Left colon (tissue), 2 donors: Measurements from ENCODE around the gene CD3G. TPM values are rescaled to one million over a fixed set of nuclear protein-coding genes. Genes with fewer than 3 reads are reported as not detected.

Experiments
- total RNA-seq, 2 donors: library from RNA; stranded (reverse); fragmentation: NEBNext Ultra II Directional; extraction: Animal tissue kit (Norgen Biotek cat#: 25700); gene quantifications; one replicate each; pipeline ENCODE4 v1.2.1, GENCODE V29; 2021
- donor health status: DM: no; HTN: no; CAD: no.
- donor health status: DM: yes; HTN: yes; CAD: no.

The CD3G gene
- total RNA-seq, 2 donors from 2014 or later, result 1.6 to 1.9 TPM

Other genes with a start within 250 kb of the CD3G start
- gene SCN4B, start 191.5 kb upstream of the CD3G start, total RNA-seq, result 1 to 10 TPM in 1 of 2 donors, under 1 TPM in 1; 0.67 to 1.6 TPM
- under 1 TPM; 0.06 to 0.47 TPM for gene SCN2B, start 167.7 kb upstream of the CD3G start, total RNA-seq
- gene JAML, start 119.3 kb upstream of the CD3G start, total RNA-seq, result 1 to 10 TPM; 4.9 to 6.7 TPM
- gene MPZL3, start 92.0 kb upstream of the CD3G start, total RNA-seq, result 10 to 100 TPM in 1 of 2 donors, 1 to 10 TPM in 1; 6.3 to 12.8 TPM
- 10 to 100 TPM; 62.1 to 84.7 TPM for gene MPZL2, start 80.0 kb upstream of the CD3G start, total RNA-seq
- gene CD3E, start 39.6 kb upstream of the CD3G start, total RNA-seq, result 1 to 10 TPM; 3.4 to 6.7 TPM
- gene CD3D, start 1.6 kb upstream of the CD3G start, total RNA-seq, result 1 to 10 TPM; 4.3 to 8.0 TPM
- gene UBE4A, start 15.3 kb downstream of the CD3G start, total RNA-seq, result 10 to 100 TPM; 40.3 to 45.6 TPM
- gene ATP5MG, start 57.3 kb downstream of the CD3G start, total RNA-seq, result 100 to 1,000 TPM; 233 to 328 TPM
- 10 to 100 TPM; 41.9 to 45.2 TPM for gene KMT2A, start 92.1 kb downstream of the CD3G start, total RNA-seq
- gene TTC36, start 183.1 kb downstream of the CD3G start, total RNA-seq, result under 1 TPM; 0.58 to 0.98 TPM
- 1 to 10 TPM; 6.2 to 9.3 TPM for gene TMEM25, start 186.8 kb downstream of the CD3G start, total RNA-seq
- 1 to 10 TPM; 6.4 to 10.0 TPM for gene IFT46, start 221.6 kb downstream of the CD3G start, total RNA-seq
- 100 to 1,000 TPM; 133 to 145 TPM for gene ARCN1, start 228.1 kb downstream of the CD3G start, total RNA-seq